Mesothelial cell of epicardium (in vitro differentiated cells): ENCODE data around the gene RAB18. TPM values are rescaled to one million over a fixed set of nuclear protein-coding genes. Genes with fewer than 3 reads are reported as not detected.

ENCODE experiments used
- DNase-seq, 2 experiments: peaks; one replicate each; pipeline ENCODE4 v3.0.0; 2021; ENCODE audit warnings: low spot score in 2 of 2; ENCODE audit not compliant: unreplicated experiment in 2 of 2
- H3K27ac Mint-ChIP-seq: 2 replicates; pipeline ENCODE4 v1.8.0; 2021; ENCODE audit warnings: mixed read lengths
- H3K27me3 Mint-ChIP-seq: 2 replicates; pipeline ENCODE4 v1.8.0; 2021; ENCODE audit warnings: low read depth, mixed read lengths
- H3K36me3 Mint-ChIP-seq: 2 replicates; pipeline ENCODE4 v1.8.0; 2021; ENCODE audit warnings: mixed read lengths
- H3K4me1 Mint-ChIP-seq: 2 replicates; pipeline ENCODE4 v1.8.0; 2021; ENCODE audit warnings: mixed read lengths
- H3K4me3 Mint-ChIP-seq: 2 replicates; pipeline ENCODE4 v1.8.0; 2021; ENCODE audit warnings: mild to moderate bottlenecking, moderate library complexity, mixed read lengths
- H3K9me3 Mint-ChIP-seq: 2 replicates; pipeline ENCODE4 v1.8.0; 2021; ENCODE audit warnings: mixed read lengths
- total RNA-seq: library from RNA; stranded (reverse); gene quantifications from 3 replicates; pipeline ENCODE4 v1.2.1, GENCODE V29; 2021
- TF ChIP-seq, protein P1 (sequence below): fragments of 200-600 bp; sonication (generic); IDR thresholded peaks from one replicate; pipeline ENCODE4 v1.5.0; 2021; ENCODE audit warnings: antibody characterized with exemption; ENCODE audit not compliant: unreplicated experiment

Gene RAB18
- 88.4 to 93.7 TPM (median 91.9 TPM) in 3 replicates for total RNA-seq

DNA sequence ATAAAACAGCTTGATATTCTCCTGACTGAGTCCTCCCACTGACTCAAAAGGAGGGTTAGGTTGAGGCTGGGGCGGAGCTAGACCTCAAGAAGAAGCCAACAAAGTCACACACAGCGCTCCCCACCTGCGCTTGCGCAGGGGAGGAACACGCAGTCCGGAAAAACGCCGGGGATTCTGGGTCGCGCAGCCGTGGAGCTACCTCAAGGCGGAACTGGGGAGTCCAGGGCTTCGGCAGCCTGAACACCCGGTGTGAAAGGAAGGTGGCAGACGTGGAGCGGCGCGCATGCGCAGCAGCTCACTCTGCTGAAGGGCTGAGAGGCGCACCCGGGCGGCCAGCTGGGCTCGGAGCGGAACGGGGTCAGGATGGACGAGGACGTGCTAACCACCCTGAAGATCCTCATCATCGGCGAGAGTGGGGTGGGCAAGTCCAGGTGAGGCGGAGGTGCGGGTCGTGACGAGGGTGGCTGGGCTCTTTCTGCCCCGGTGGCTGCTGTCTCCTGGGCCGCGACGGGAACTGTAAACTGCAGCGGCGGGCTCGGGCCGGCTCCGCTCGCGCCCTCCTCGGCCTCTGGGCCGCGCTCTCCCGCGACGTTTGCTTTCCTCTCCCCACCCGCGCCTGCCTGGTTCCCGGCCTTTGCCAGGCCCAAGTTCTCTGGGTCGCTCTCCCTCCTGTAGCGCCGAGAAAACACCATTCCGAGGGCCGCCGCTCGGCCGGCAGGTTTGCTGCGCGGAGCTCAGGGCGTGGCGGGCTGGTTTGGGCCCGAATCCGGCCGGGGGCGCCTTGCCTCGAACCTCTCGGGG is at the start of gene RAB18:
Gene RAB18 (plus strand): TSS at position 298 of the 801 bp plus-strand sequence. CDS start 66 bp downstream, at position 364.
- Mint-ChIP-seq H3K9me3 (no peaks in the 10 kb centered on the region), H3K27ac (peak within 1 kb of the TSS; percentile 99), H3K27me3 (peaks cover 11% of the 10 kb centered on the region), H3K4me3 (peak within 1 kb of the TSS; percentile 98), H3K4me1 (peaks cover 29% of the 10 kb centered on the region), H3K36me3 (no peaks in the 10 kb centered on the region)
- TF ChIP-seq, protein P1, sequence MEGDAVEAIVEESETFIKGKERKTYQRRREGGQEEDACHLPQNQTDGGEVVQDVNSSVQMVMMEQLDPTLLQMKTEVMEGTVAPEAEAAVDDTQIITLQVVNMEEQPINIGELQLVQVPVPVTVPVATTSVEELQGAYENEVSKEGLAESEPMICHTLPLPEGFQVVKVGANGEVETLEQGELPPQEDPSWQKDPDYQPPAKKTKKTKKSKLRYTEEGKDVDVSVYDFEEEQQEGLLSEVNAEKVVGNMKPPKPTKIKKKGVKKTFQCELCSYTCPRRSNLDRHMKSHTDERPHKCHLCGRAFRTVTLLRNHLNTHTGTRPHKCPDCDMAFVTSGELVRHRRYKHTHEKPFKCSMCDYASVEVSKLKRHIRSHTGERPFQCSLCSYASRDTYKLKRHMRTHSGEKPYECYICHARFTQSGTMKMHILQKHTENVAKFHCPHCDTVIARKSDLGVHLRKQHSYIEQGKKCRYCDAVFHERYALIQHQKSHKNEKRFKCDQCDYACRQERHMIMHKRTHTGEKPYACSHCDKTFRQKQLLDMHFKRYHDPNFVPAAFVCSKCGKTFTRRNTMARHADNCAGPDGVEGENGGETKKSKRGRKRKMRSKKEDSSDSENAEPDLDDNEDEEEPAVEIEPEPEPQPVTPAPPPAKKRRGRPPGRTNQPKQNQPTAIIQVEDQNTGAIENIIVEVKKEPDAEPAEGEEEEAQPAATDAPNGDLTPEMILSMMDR: no peak
- DNase-seq: peak; percentile 94 to 97

DNA sequence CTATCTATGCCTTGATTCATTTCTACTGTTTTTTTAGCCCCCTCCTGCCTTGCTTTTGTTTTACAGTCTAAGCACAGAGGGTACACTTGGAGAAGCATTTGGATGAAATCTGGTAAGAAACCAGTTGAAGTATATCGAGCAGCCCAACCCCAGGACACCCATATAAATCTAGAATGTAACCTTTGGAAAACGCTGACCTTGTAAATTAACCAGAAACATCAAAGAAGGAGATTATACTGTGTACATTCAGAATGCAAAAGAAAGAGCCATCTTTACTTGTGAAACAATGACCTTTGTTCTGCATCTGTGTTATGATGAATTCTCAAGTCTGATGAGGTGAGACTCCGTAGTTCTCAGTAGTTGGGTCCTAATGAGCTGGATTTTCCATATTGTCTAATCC is 49.3 kb upstream of the RAB18 start:
- Mint-ChIP-seq H3K27ac (no peak overlapping the region), H3K9me3 (no peaks in the 10 kb centered on the region), H3K4me3 (no peak overlapping the region), H3K36me3 (no peaks in the 10 kb centered on the region), H3K4me1 (peaks cover 2% of the 10 kb centered on the region), H3K27me3 (no peaks in the 10 kb centered on the region)
- DNase-seq: no peak
- TF ChIP-seq, protein P1: no peak

DNA sequence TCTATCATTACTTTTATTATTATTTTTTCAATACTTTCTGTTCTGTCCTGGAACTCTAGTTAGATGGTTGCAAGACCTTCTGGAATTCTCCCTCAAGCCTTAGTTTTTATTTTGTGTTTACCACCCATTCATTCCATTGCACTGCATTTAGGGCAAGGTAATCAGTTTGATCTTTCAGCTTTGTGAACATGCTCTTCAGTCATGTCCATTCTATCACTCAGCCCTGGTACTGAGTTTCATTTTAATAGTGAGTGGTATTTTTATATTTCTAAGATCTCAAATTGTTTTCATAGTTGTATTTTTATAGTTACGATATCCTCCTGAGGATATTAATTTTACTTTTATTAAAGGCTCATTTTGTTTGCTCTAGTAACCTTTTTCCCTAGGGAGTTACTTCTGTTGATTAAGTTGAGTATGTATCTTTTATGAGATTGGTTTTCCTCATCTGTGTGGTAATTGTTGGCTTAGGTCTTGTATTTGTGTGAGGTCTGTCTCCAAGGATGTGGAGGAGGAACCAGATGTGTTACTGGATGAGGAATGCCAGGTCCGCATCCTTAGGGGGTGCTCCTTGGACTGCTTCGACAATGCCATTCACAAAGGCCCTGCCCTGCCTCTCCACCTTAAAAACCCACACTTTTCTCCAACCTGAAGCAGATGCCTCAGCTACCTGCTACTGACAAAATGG is 46.7 kb upstream of the RAB18 start:
- TF ChIP-seq, protein P1: no peak
- Mint-ChIP-seq H3K27me3 (no peaks in the 10 kb centered on the region), H3K27ac (no peak overlapping the region), H3K9me3 (no peaks in the 10 kb centered on the region), H3K36me3 (no peaks in the 10 kb centered on the region), H3K4me1 (peaks cover 5% of the 10 kb centered on the region), H3K4me3 (no peak overlapping the region)
- no peak for DNase-seq

DNA sequence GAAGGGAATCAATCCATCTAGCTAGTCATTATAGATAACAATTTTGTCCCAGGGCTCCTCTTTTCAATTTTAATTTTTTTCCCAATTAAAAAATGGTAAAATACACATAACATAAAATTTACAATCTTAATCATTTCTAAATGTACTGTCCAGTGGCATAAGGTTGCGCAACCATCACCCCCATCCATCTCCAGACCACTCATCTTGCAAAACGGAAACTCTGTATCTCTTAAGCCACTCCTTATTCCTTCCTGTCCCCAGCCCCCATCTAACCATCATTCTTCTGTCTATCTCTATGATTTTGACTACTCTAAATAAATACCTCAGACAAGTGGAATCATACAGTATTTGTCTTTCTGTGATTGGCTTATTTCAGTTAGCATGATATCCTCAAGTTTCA is 46.1 kb upstream of the RAB18 start:
- H3K4me1 Mint-ChIP-seq: peaks cover 5% of the 10 kb centered on the region
- no peaks in the 10 kb centered on the region for H3K27me3 Mint-ChIP-seq
- no peak for DNase-seq
- no peak overlapping the region for H3K4me3 Mint-ChIP-seq
- TF ChIP-seq, protein P1: no peak
- no peaks in the 10 kb centered on the region for H3K9me3 Mint-ChIP-seq
- no peak overlapping the region for H3K27ac Mint-ChIP-seq
- no peaks in the 10 kb centered on the region for H3K36me3 Mint-ChIP-seq

DNA sequence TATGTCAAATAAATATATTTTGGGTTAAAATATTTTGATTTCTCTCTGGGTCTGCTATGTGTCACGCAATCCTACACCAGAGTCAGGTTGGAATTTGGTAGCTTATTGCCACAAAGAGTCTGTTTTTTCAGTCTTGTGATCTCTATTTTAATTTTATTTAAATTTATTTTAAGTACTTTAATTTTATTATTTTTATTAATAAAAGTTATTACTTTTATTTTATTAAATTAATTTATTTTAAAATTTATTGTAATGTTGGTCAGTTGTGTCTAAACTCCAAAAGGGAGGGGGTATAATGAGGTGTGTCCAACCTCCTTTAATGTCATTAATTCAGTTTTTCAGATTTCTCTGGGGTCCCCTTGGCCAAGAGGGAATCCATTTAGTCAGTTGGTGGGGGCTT is 42.8 kb upstream of the RAB18 start:
- TF ChIP-seq, protein P1: no peak
- Mint-ChIP-seq H3K27me3 (peaks cover 10% of the 10 kb centered on the region), H3K4me1 (peaks cover 5% of the 10 kb centered on the region), H3K9me3 (no peaks in the 10 kb centered on the region), H3K36me3 (no peaks in the 10 kb centered on the region), H3K4me3 (no peak overlapping the region), H3K27ac (no peak overlapping the region)
- DNase-seq: no peak
